ENCODE measurements around the gene TMED1. TPM values are rescaled to one million over a fixed set of nuclear protein-coding genes. Genes with fewer than 3 reads are reported as not detected.

The TMED1 gene
- total and polyA plus RNA-seq, 11 donors, result 27.0 to 76.5 (median 35.8) TPM

DNA sequence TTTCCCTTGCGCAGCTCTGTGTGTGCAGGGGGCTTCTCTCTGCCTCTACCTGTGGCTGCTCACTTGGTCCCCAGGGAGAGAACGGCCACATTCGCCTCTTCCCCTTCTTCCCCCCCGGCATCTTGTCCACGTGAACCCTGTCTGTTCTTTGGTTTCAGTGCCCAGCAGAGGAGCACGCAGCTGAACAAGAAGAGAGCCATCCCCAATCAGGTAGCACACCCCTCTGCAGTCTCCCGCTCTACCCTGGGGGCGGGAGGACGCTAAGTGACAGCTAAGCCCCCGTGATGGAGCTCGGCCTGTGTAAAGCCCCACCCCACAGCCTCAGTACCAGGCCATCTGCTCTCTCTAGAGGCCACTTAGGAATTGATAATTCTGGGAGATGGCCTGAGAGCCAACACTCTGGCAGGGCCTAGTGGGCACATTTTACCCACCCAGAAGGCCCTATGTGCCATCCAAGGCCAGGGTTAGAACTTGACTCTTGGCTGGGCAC lies 30.2 kb downstream of the TMED1 start:
- Histone ChIP-seq H3K4me3 (no peak overlapping the region), H3K36me3 (peaks cover 5 to 99% (median 93%) of the 10 kb centered on the region in 9 donors), H3K27ac (no peak overlapping the region), H3K27me3 (no peaks in the 10 kb centered on the region), H3K9me3 (no peaks in the 10 kb centered on the region), H3K4me1 (peaks cover 0 to 37% (median 2%) of the 10 kb centered on the region in 12 donors)
- DNase-seq (no peak), ATAC-seq (no peak)
- intact Hi-C loops (cut with DNase I), result no loop called here
- TF ChIP-seq, protein P1, sequence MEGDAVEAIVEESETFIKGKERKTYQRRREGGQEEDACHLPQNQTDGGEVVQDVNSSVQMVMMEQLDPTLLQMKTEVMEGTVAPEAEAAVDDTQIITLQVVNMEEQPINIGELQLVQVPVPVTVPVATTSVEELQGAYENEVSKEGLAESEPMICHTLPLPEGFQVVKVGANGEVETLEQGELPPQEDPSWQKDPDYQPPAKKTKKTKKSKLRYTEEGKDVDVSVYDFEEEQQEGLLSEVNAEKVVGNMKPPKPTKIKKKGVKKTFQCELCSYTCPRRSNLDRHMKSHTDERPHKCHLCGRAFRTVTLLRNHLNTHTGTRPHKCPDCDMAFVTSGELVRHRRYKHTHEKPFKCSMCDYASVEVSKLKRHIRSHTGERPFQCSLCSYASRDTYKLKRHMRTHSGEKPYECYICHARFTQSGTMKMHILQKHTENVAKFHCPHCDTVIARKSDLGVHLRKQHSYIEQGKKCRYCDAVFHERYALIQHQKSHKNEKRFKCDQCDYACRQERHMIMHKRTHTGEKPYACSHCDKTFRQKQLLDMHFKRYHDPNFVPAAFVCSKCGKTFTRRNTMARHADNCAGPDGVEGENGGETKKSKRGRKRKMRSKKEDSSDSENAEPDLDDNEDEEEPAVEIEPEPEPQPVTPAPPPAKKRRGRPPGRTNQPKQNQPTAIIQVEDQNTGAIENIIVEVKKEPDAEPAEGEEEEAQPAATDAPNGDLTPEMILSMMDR (IDR thresholded peaks at IDR 0.05), result no peak
- TF ChIP-seq POLR2A (IDR thresholded peaks at IDR 0.05), result no peak
- WGBS, 4 donors, result 82 to 94% (median 92%) methylated on average over 11 of the region's 11 CpGs

DNA sequence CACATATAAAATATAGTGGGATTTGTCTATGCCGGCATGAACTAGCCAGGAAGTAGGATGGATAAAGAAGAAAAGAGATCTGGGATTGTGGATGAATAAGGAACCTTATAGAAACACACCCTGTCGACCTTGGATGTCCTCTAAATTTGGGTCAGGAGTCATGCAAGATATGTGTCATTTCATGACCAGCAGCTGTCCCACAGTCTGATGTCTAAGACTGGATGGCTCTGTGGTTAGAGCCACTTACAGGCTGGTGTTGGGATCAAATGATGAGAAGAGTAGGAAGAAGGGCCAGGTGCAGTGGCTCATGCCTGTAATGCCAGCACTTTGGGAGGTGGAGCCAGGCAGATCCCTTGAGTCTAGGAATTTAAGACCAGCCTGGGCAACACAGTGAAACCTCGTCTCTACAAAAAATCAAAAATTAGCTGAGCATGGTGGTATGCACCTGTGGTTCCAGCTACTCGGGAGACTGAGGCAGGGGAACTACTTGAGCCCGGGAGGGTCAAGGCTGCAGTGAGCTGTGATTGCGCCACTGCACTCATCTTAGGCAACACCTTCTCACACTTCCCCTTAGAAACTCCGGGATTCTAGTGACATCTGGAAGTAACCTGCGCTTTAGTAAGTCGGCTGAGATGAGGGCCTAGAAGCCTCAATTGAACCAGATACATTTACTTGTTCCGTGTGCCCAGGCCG lies 30.8 kb downstream of the TMED1 start:
- Histone ChIP-seq H3K4me3 (no peak overlapping the region), H3K9me3 (no peaks in the 10 kb centered on the region), H3K36me3 (peaks cover 5 to 97% (median 93%) of the 10 kb centered on the region in 9 donors), H3K4me1 (peaks cover 0 to 37% (median 8%) of the 10 kb centered on the region in 12 donors), H3K27ac (no peak overlapping the region), H3K27me3 (no peaks in the 10 kb centered on the region)
- 87 to 94% (median 91%) methylated on average over 11 of the region's 11 CpGs for WGBS, 4 donors
- intact Hi-C loops (cut with DNase I), result no loop called here
- ATAC-seq (no peak), DNase-seq (no peak)
- no peak for TF ChIP-seq POLR2A (IDR thresholded peaks at IDR 0.05)
- TF ChIP-seq, protein P1 (IDR thresholded peaks at IDR 0.05), result no peak

DNA sequence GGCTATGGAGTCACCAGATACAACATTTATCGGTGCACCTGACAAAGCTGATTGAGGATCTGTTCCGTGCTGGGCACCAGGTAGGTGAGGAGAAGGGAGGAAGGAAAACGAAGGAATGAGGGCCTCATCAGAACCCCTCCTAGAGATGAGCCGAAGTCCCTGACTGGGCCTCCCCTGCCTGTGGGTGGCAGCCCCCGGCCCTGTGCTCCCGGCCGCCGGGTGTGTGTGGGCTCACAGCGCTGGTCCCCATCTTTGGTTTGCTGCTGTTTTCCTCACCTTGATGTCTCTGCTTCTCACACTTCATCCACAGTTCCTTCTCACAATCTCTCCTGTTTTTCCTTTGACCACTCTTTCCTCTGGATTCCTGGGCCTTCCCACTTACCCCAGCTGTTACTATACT lies 32.8 kb downstream of the TMED1 start:
- no peak for DNase-seq
- H3K36me3 ChIP-seq, result peaks cover 5 to 98% (median 94%) of the 10 kb centered on the region in 9 donors
- H3K27ac ChIP-seq, result no peak overlapping the region
- no peak for ATAC-seq
- WGBS, 4 donors, result 95 to 98% (median 97%) methylated on average over 8 to 9 of the region's 9 CpGs
- H3K4me3 ChIP-seq, result no peak overlapping the region
- H3K9me3 ChIP-seq, result no peaks in the 10 kb centered on the region
- no peaks in the 10 kb centered on the region for H3K27me3 ChIP-seq
- peaks cover 0 to 20% (median 13%) of the 10 kb centered on the region in 12 donors for H3K4me1 ChIP-seq
- TF ChIP-seq, protein P1 (IDR thresholded peaks at IDR 0.05), result no peak
- TF ChIP-seq POLR2A (IDR thresholded peaks at IDR 0.05), result no peak
- intact Hi-C loops (cut with DNase I), result no loop called here

DNA sequence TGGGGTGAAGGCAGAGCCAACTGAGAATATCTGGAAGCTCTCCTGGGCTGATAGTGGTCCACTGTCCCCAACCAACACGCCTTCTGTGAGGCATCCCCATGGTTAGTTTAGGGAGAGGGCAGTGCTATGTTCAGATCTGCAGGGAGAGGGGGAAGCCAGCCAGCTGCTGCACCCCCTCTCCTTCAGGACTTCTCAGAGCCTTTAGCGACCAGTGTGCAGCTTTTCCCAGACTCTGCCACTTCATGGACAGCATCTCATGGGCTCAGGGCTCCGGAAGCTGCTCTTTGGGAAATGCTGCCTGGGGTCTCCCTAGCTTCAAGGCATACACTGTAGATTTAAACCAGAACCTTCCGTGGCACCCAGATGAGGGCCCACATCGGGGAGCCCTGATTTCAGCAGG lies 33.5 kb downstream of the TMED1 start:
- Histone ChIP-seq H3K27ac (no peak overlapping the region), H3K27me3 (no peaks in the 10 kb centered on the region), H3K9me3 (no peaks in the 10 kb centered on the region), H3K4me1 (peaks cover 0 to 24% (median 13%) of the 10 kb centered on the region in 12 donors), H3K36me3 (peaks cover 5 to 98% (median 94%) of the 10 kb centered on the region in 9 donors), H3K4me3 (no peak overlapping the region)
- DNase-seq, result no peak
- WGBS, 4 donors, result 93 to 100% (median 95%) methylated on average over 2 to 5 of the region's 5 CpGs
- intact Hi-C loops (cut with DNase I), result no loop called here
- TF ChIP-seq, protein P1 (IDR thresholded peaks at IDR 0.05), result no peak
- TF ChIP-seq POLR2A (IDR thresholded peaks at IDR 0.05), result no peak
- ATAC-seq, result no peak

All from heart left ventricle (tissue), 16 donors.